HG03025 (cell line): ENCODE data around the gene EPOP.

Experiments
- ATAC-seq: cut with Tn5 transposase; IDR thresholded peaks from one replicate; pipeline ENCODE4 v1.9.1; 2021; ENCODE audit warnings: mild to moderate bottlenecking, moderate library complexity; ENCODE audit not compliant: unreplicated experiment, low FRiP score

Gene EPOP

GRCh38 chr17:38706505-38707216 is 31.9 kb upstream of the EPOP start:
- ATAC-seq: no peak

DNA sequence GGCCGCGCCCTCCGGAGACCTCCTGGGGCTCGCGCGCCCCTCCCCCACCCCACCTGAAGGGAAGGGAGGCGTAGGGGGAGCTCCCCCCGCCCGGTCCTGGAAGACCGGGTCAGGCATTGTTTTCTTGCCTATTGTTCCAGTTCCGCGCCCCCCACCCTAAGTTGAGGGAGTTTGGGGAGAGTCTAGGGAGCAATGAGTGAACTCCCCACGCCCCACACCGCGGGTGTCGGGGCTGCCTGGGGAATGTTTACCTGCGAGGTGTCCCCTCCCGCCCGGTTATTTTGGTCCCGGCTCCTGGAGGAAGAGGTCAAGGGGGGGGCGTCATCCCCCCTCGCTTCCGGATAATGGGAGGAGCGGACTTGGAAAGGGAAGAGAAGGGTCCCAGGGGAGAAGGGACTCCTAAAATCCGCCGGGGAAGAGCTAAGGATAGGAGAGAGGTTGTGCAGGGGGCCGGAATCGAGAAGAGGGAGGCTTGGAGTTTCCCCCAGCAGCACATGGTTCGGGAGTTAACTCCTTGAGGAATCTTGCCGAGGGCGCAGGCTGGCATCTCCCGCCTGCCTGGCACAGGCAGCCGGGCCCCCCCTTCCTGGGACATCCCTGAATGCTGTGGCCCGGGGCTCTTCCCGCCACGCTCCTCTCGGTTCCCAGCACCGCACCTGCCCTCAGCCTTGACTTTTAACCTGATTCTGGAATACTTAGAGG is 31.2 kb upstream of the EPOP start:
- no peak for ATAC-seq

DNA sequence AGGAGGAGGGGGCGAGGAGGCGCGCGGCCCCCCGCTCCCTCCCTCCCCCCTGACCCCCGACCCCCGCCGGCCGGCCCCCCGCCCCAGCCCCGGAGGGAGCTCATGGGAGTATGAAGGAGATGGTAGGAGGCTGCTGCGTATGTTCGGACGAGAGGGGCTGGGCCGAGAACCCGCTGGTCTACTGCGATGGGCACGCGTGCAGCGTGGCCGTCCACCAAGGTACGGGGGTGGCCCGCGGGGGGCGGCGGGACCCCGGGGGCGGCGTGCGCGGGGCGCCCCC is 30.7 kb upstream of the EPOP start:
- ATAC-seq: no peak

DNA sequence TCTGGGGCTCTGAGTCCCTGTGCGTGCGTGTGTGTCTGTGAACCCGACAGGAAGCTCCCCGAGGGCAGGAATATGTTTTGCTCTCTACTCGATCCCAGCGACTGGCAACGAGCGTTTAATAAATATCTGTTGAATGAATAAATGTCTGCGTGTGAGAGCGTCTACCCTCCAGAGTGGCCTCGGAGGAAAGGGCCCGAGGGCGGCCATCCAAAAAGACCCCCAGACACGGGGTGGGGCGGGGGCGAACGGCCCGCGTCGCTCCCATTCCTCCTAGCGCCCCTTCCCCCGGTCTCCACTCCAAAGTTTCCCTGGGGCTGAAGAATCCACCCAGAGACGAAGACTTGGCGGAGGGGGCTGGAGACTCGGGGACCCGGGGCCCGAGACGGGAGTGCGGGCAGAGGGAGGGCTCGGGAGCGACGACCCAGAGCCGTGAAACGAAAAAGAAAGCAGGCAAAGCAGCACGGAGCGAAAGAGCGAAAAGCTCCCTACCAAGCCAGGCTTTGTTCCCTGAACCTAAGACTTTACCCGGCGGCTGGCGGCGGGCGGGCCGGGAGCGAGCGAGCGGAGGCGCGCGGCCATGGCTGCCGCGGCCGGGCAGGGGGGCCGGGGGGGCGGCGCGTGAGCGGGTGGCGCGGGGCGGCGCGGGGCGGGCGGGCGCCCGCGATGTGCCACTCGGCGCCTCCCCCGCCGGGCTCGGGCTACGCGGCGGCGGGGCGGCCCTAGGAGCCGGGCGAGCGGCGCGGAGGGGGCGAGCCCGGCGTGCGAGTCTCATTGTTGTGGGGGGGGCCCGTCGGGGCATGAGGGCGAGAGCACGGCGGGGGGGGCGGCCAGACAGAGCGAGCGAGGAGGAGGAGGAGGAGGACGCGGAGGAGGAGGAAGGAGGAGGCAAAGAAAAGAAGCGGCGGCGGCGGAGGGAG is 30.1 kb upstream of the EPOP start, which contains the start of gene MLLT6:
Gene MLLT6, plus strand, starts transcription at position 668 of the 917 bp plus-strand sequence. CDS start 360 bp downstream, outside the sequence.
- no peak for ATAC-seq

DNA sequence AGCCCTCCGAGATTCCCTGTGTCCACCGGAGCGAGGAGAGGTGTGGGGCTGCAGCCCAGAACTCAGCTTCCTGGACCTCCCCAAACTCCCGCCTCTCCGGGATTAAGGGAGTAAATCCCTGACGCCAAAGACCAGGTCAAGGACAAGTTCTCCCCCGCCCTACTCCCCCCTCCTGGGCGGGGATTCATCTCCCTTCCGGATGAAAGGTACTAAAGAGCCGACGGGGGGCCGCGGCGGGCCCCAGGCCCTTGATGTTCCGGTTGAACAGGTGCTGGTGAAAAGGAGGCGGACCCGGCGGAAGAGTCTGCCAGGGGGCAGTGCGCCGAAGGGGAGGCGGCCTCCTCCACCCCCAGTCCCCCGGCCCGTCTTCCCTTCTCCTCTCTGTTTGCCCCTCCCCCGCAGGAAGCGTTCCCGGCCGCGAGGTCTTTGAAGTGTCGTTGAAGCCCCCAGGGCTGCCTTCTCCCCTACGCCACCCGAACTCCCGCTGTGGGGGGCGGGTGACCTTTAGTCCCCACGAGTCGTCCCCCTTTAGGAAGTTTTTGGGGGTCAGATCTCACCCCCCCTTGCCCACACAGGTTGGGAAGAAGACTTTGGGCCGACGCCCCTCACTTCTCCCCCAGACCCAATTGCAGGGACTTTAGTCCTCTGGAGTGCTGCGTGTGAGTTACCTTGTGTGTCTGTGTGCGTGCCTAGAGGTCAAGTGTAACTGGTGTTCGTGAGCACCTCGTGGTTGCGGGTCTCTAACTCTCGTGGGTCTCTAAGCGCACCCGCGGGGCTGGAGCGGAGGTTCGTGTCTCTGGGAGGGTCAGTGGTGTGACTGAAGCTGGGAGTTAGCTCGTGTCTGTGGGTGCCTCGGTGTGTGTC is 29.2 kb upstream of the EPOP start:
- no peak for ATAC-seq

GRCh38 chr17:38702916-38703741 is 28.4 kb upstream of the EPOP start:
- ATAC-seq: no peak

GRCh38 chr17:38702166-38702915 is 27.6 kb upstream of the EPOP start:
- ATAC-seq: no peak

- ATAC-seq: no peak
Observed at GRCh38 chr17:38701504-38702165, 26.9 kb upstream of the EPOP start.

DNA sequence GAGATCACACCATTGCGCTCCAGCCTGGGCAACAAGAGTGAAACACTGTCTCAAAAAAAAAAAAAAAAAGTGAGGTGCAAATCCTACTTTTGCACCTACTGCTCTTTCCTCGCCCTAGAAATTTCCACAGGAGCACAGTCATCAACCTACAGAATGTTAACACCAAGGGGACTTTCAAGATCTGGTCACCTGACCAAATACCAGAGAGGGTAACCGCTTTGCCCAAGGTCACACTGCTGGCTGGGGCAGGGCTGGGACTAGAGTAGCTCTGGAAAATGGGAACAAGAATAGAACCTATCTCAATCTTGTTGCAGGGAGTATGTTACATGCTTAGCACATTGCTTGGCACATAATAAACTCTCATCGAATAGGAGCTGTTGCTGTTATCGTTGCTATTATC is 24.0 kb upstream of the EPOP start:
- ATAC-seq: no peak

DNA sequence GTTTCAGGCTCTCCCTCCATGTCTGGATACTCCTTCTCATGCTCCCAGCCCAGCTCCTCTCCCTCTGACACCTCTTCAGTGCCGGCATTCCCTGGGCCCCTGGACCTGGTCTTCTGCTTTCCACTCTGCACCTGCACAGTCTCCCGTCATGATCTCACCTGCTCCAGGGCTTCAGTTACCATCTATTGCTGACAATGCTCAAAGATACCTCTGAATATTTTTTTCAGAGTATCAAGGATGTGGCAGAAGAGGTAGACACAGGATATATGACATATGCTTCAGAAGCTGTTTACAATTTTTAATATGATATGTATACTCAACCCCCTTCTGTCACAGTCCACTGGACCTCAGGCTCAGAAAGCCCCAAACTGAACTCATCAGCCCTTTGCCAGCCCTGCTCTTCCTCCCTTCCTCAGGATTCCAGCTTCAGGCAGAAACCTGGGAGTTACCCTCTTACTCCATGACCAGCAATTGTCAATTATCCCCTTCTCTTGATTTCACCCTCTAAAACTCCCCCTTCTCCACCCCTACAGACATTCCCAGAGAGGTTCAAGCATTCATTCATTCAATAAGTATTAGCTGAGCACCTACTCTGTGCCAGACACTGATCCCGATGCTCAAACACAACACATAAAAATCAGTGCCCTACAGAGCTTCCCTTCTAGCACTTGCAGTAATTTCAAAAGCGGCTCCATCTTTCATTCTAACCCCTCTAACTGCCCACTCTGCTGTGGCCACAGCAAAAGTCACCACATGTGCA is 22.5 kb upstream of the EPOP start:
- ATAC-seq: no peak

DNA sequence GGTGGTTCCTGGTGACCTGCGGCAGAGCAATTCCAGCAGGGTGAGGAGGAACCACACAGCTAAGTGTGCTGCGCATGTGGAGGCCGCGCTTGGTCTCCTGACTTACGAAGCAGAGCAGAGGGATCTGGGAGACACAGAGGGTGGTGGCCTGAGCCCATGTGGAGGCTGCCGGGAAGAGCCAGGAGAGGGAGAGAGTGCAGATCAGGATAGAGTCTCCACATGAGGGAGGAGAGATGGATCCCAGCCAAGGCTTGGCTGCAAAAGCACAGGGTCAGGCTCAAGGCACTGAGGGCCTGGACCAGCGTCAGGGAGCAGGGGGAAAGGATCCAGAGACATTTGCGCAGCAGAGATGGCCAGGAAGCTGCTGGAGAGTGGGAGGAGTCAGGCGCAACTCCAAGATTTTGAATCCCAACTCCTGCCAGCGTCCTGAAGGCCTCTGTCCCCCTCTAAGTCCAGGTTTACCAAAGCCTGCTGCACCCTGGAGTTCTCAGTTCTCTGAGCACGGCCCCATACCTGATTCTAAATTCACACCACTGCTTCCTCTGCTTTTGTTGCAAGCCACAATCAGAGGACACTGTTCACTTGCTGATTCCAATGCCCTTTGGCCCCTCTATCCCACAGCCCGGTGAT is 19.1 kb upstream of the EPOP start:
- ATAC-seq: no peak

DNA sequence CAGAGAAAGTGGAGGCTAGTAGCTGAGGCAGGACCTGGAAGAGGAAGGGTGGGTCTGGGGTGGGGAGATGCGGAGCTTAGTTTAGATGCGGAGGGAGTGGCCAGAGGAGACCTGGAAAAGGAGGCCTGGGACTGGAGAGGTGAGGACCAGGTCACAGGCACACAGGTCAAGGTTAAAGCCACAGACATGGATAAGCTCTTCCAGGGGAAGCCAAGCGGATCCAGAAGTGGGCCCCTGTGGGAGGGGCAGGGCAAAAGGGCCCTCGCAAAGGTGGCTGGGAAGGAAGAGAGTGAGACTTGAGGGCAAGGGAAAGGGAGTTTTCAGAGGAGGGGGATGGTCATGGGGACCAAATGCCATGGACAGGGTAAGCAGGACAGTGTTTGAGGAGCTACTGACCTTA is 16.4 kb upstream of the EPOP start:
- ATAC-seq: no peak

DNA sequence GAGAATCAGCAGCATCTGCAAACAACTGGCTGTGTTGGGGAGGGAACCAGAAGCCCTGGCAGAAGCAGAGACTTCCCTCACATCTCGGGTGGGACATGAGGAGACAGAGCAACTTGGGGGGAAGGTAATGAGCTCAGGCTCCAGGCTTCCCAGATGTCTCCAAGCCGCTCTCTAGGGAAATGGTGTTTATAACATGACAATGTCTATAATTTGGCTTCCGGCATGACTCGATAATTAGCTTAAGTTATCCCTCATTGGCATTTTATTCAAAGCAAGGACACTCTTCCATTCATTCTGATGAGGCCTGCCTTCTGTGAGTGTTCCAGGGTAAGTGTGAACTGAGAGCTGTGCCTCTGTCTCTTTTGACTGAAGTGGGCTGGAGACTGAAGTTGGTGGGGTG is 15.6 kb upstream of the EPOP start:
- no peak for ATAC-seq

- ATAC-seq: no peak
Observed at GRCh38 chr17:38687286-38687685, 12.5 kb upstream of the EPOP start.

- ATAC-seq: no peak
Observed at GRCh38 chr17:38685491-38685890, 10.7 kb upstream of the EPOP start.

- no peak for ATAC-seq
Observed at GRCh38 chr17:38681096-38681495, 6.3 kb upstream of the EPOP start.

- no peak for ATAC-seq
Observed at GRCh38 chr17:38677819-38678218, 3.1 kb upstream of the EPOP start.
